ENCODE measurements around the gene ZBTB47. TPM values are rescaled to one million over a fixed set of nuclear protein-coding genes. Genes with fewer than 3 reads are reported as not detected.

Gene ZBTB47
- total RNA-seq, 1 donor from 2014 or later = 4.4 TPM

DNA sequence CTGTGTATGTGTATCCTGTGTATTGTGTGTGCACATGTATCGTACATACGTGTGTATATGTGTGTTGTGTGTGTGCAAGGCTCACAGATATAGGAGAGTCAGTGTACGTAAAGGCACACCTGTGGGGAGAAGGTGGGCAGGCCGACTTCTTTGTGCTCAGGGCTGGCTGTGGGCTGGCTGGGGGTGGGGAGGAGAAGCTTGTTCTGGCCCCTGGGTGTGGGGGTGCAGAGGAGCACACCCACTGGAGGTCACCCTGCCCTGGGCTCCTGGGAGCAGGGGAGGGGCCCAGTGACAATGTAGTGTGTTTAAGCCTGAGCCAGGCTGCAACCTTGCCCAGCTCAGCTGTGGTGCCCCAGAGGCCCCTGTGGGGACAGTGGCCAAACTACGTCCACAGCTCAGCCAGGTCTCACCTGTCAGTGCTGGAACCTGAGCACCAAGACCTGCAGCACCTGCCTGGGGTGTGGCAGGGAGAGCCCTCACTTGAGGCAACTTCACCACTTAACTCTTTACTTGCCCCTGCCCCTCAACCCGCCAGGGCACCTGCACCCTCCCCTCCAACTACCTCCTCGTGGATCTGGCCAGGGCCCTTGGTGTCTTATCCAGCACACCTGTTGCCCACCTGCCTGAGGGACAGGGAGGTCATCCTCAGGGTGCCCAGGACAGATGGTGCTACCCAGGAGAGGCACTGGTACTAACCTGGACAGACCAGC lies 51.7 kb downstream of the ZBTB47 start:
- Histone ChIP-seq H3K27ac (no peak overlapping the region), H3K27me3 (no peaks in the 10 kb centered on the region), H3F3A (ENCODE audit: low read depth) (no peaks in the 10 kb centered on the region), H3K9ac (no peak overlapping the region), H2AFZ (replicated peaks) (no peak overlapping the region), H3K36me3 (no peaks in the 10 kb centered on the region), H4K20me1 (ENCODE audit: low read depth) (peaks cover 14% of the 10 kb centered on the region), H3K4me3 (no peak overlapping the region), H3K9me3 (ENCODE audit: low read depth) (no peaks in the 10 kb centered on the region), H3K4me1 (no peaks in the 10 kb centered on the region), H3K4me2 (no peak overlapping the region), H3K79me2 (ENCODE audit: low read depth) (no peaks in the 10 kb centered on the region)
- TF ChIP-seq EZH2 (IDR thresholded peaks at IDR 0.05) = no peak
- TF ChIP-seq CTCF (IDR thresholded peaks at IDR 0.05) = no peak
- no peak for TF ChIP-seq EZH2phosphoT487 (IDR thresholded peaks at IDR 0.05)
- H3K36me3 Mint-ChIP-seq = no peaks in the 10 kb centered on the region
- no peaks in the 10 kb centered on the region for H3K4me1 Mint-ChIP-seq
- H3K4me3 Mint-ChIP-seq = no peak overlapping the region
- H3K9me3 Mint-ChIP-seq = no peaks in the 10 kb centered on the region
- no peak overlapping the region for H3K27ac Mint-ChIP-seq
- H3K27me3 Mint-ChIP-seq (ENCODE audit: insufficient read depth, low read depth) = peaks cover 20% of the 10 kb centered on the region
- DNase-seq (ENCODE audit: low spot score) = no peak

GRCh38 chr3:42705962-42706585 lies 52.6 kb downstream of the ZBTB47 start:
- Histone ChIP-seq H3K9ac (no peak overlapping the region), H3K4me2 (no peak overlapping the region), H3K27ac (no peak overlapping the region), H3F3A (ENCODE audit: low read depth) (no peaks in the 10 kb centered on the region), H3K4me1 (no peaks in the 10 kb centered on the region), H3K9me3 (ENCODE audit: low read depth) (no peaks in the 10 kb centered on the region), H4K20me1 (ENCODE audit: low read depth) (peaks cover 10% of the 10 kb centered on the region), H2AFZ (replicated peaks) (no peak overlapping the region), H3K79me2 (ENCODE audit: low read depth) (no peaks in the 10 kb centered on the region), H3K36me3 (no peaks in the 10 kb centered on the region), H3K4me3 (no peak overlapping the region), H3K27me3 (no peaks in the 10 kb centered on the region)
- TF ChIP-seq EZH2phosphoT487 (IDR thresholded peaks at IDR 0.05) (no peak), EZH2 (IDR thresholded peaks at IDR 0.05) (no peak), CTCF (IDR thresholded peaks at IDR 0.05) (no peak)
- Mint-ChIP-seq H3K9me3 (no peaks in the 10 kb centered on the region), H3K36me3 (no peaks in the 10 kb centered on the region), H3K4me1 (no peaks in the 10 kb centered on the region), H3K4me3 (no peak overlapping the region), H3K27me3 (ENCODE audit: insufficient read depth, low read depth) (peaks cover 20% of the 10 kb centered on the region), H3K27ac (no peak overlapping the region)
- no peak for DNase-seq (ENCODE audit: low spot score)

- Histone ChIP-seq H3K27me3 (no peaks in the 10 kb centered on the region), H3K9ac (no peak overlapping the region), H3K9me3 (ENCODE audit: low read depth) (no peaks in the 10 kb centered on the region), H3K79me2 (ENCODE audit: low read depth) (no peaks in the 10 kb centered on the region), H3K27ac (no peak overlapping the region), H3K4me1 (no peaks in the 10 kb centered on the region), H3K4me3 (no peak overlapping the region), H3K4me2 (no peak overlapping the region), H3F3A (ENCODE audit: low read depth) (no peaks in the 10 kb centered on the region), H3K36me3 (no peaks in the 10 kb centered on the region), H4K20me1 (ENCODE audit: low read depth) (peaks cover 3% of the 10 kb centered on the region), H2AFZ (replicated peaks) (no peak overlapping the region)
- peaks cover 20% of the 10 kb centered on the region for H3K27me3 Mint-ChIP-seq (ENCODE audit: insufficient read depth, low read depth)
- no peaks in the 10 kb centered on the region for H3K9me3 Mint-ChIP-seq
- no peak for TF ChIP-seq CTCF (IDR thresholded peaks at IDR 0.05)
- no peak for TF ChIP-seq EZH2 (IDR thresholded peaks at IDR 0.05)
- no peak for TF ChIP-seq EZH2phosphoT487 (IDR thresholded peaks at IDR 0.05)
- no peak overlapping the region for H3K27ac Mint-ChIP-seq
- no peak overlapping the region for H3K4me3 Mint-ChIP-seq
- H3K4me1 Mint-ChIP-seq = no peaks in the 10 kb centered on the region
- H3K36me3 Mint-ChIP-seq = no peaks in the 10 kb centered on the region
- DNase-seq (ENCODE audit: low spot score) = no peak
Observed at GRCh38 chr3:42706721-42707619, 53.5 kb downstream of the ZBTB47 start.

Measured in neural progenitor cell (in vitro differentiated cells).